Activated CD4-positive, alpha-beta T cell treated with anti-CD3 and anti-CD28 coated beads, Interleukin-2, amount 10 ng/mL, durations not matched to agents 7 days and 5 days (primary cell): ENCODE data around the gene NENF. TPM values are rescaled to one million over a fixed set of nuclear protein-coding genes. Genes with fewer than 3 reads are reported as not detected.

Experiments used
- CTCF ChIA-PET: fragments of 350-600 bp; sonication (Branson Sonifier 250); formaldehyde crosslinking; loops from one replicate; lab custom pipeline; 2021; ENCODE audit warnings: antibody characterized with exemption; lab: Charles Lee
- POLR2A ChIA-PET: fragments of 350-600 bp; sonication (Branson Sonifier 250); formaldehyde crosslinking; loops from one replicate; lab custom pipeline; 2021; ENCODE audit warnings: antibody characterized with exemption; lab: Charles Lee
- DNase-seq: peaks from one replicate; pipeline ENCODE4 v3.0.0-alpha.2; 2020
- H3K27ac Mint-ChIP-seq: one replicate; pipeline ENCODE4 v1.8.0; 2021; ENCODE audit warnings: mild to moderate bottlenecking, moderate library complexity, mixed read lengths
- H3K27me3 Mint-ChIP-seq: one replicate; pipeline ENCODE4 v1.8.0; 2021; ENCODE audit warnings: mixed read lengths
- H3K36me3 Mint-ChIP-seq: one replicate; pipeline ENCODE4 v1.8.0; 2021; ENCODE audit warnings: low read depth, mixed read lengths
- H3K4me1 Mint-ChIP-seq: one replicate; pipeline ENCODE4 v1.8.0; 2021; ENCODE audit warnings: mixed read lengths
- H3K4me3 Mint-ChIP-seq: one replicate; pipeline ENCODE4 v1.8.0; 2021; ENCODE audit warnings: mild to moderate bottlenecking, moderate library complexity, mixed read lengths
- H3K9me3 Mint-ChIP-seq: one replicate; pipeline ENCODE4 v1.8.0; 2021; ENCODE audit warnings: mixed read lengths
- total RNA-seq, 2 experiments: library from RNA; stranded (reverse); gene quantifications; one replicate each; pipeline ENCODE4 v1.2.3, GENCODE V29; 2021

NENF gene
- total RNA-seq, 2 experiments from 2014 or later: 28.3 to 29.3 TPM

DNA sequence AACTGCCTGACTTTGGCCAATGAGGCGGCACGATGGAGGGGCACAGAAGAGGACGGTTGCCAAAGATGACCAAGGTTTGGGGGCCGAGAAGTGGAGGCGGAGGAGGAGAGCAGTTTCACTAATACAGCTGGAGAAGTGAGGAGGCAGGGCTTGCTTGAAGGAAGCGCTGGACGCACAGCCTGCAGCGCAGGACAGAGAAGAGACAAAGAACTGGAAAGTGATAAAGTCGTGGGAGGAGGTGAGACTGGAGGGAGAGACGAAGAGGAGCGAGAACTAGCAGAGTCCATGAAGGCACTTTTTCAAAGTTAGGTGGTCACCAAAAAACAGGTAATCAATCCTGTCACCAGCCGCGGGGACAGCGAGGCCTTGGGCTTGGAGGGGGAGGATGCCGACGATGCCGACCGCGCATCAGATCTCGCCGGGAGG lies 18.8 kb upstream of the NENF start:
- H3K9me3 Mint-ChIP-seq: no peaks in the 10 kb centered on the region
- CTCF ChIA-PET: interaction anchor here (1.7 kb wide), 1 partner anchor 42 kb away, joined by 6 read pairs; no protein-coding TSS in a partner anchor
- POLR2A ChIA-PET: no interaction called here

DNA sequence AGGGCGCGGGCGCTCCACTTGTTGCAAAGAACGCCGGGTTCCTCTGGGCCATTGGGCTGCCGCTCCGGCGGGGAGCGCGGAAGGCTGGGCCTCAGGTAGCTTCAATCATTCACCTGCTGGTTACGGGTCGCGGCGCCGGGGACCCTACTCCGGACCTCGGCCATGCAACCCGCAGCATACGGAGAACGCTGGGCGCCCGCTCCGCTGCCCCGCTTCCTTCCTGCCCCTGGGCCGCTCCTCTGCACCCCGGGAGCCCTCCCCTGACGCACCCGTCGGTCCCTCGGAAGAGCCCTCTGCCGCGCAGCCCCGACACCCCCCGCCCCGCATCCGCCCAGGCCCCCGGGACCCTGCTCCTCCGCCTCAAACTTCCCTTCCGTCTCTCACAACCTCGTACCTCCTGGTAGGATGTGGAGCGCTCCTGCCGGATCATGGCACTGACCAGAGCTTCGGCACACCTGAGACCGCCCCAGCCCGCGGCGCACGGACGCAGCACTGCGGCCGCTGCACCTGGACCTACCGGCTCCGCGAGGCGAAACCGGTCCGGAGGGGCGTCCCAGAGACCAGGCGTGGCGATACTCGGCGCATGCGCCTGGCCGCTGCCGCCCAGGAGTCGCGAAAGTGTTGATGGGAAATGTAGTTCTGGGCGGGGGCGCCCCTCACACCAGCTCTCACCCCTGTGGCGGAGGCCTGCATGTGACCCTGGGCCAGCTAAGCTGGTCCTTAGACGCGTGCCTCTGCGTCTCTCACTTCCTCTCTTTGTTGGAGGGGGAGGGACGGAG lies 18.2 kb upstream of the NENF start, which contains the start of gene PACC1:
TSS of gene PACC1 (minus strand) at position 559 of the 779 bp plus-strand sequence. CDS start at position 430, 129 bp downstream.
- peaks cover 27% of the 10 kb centered on the region for H3K4me1 Mint-ChIP-seq
- H3K27ac Mint-ChIP-seq: peak within 1 kb of the TSS; percentile 90
- H3K27me3 Mint-ChIP-seq: no peaks in the 10 kb centered on the region
- H3K9me3 Mint-ChIP-seq: no peaks in the 10 kb centered on the region
- H3K36me3 Mint-ChIP-seq: peaks cover 23% of the 10 kb centered on the region
- DNase-seq: peak; percentile 89
- peak within 1 kb of the TSS; percentile 96 for H3K4me3 Mint-ChIP-seq
- ChIA-PET POLR2A (no interaction called here), CTCF (interaction anchor here (0.6 to 1.7 kb wide), 4 partner anchors 10 to 518 kb away, joined by 3 to 6 read pairs (median 4); no protein-coding TSS in a partner anchor)

More for the DNA sequence above, 18.8 kb upstream of the NENF start:
- peak overlapping the region; percentile 96 for H3K4me3 Mint-ChIP-seq
- peaks cover 29% of the 10 kb centered on the region for H3K36me3 Mint-ChIP-seq
- H3K27me3 Mint-ChIP-seq: no peaks in the 10 kb centered on the region
- peak overlapping the region; percentile 90 for H3K27ac Mint-ChIP-seq
- peaks cover 27% of the 10 kb centered on the region for H3K4me1 Mint-ChIP-seq
- no peak for DNase-seq

DNA sequence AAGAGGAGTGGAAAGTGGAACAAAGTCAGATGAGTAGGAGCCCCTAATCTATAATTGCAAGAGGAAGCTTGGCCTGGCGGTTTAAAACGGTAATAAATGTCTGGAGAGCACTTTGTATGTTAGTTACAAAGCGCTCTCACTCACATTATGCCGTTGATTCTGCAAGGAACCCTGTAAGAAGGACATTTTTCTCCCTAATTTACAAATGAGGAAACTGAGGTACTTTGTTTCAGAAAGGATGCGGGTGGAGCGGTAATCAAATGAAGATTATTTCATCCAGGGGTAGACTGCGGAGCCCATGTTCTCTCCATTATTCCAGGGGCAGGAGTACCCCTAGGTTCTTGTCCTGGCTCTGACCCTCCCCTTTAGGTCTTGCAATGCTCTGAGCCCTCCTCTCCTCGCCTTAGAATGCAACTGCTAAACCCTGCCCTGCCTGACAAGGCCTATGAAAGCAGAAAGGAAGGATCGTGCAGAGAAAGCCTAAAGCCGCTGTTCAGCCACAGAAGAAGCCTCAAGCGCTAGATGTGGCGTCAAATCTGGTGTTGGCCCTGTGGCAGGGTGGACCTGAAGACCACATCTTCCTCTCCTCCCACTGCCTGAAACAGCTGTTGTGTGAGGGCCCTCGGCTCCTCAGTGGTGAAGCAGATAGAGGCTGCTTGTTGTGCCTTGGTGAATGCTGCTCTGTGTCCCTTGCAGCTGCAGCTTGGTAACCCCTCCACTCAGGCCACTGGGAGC lies 17.4 kb upstream of the NENF start:
- no peak for DNase-seq
- ChIA-PET POLR2A (no interaction called here), CTCF (interaction anchor here (0.6 to 1.7 kb wide), 4 partner anchors 9 to 518 kb away, joined by 3 to 6 read pairs (median 4); no protein-coding TSS in a partner anchor)
- peaks cover 27% of the 10 kb centered on the region for H3K4me1 Mint-ChIP-seq
- H3K9me3 Mint-ChIP-seq: no peaks in the 10 kb centered on the region
- H3K36me3 Mint-ChIP-seq: peaks cover 16% of the 10 kb centered on the region
- peak overlapping the region; percentile 90 for H3K27ac Mint-ChIP-seq
- H3K27me3 Mint-ChIP-seq: no peaks in the 10 kb centered on the region
- peak overlapping the region; percentile 96 for H3K4me3 Mint-ChIP-seq

DNA sequence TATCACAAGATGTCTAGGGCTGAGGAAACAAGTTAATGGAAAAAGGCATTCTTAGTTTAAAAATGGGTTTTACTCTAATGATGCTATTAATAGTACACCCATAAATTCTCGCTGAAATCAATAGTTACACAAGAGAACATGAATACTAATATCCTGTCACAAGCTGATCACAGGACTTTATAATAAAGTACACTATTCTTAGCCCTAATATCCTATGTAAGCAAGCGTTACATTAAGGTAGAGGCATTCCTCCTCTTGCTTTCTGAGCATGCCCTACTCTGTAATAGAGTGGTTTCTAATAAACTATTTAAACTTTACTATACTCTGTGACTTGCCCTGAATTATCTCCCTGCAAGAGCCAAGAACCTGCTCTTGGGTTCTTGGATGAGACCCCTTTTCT lies 11.6 kb upstream of the NENF start:
- Mint-ChIP-seq H3K9me3 (no peaks in the 10 kb centered on the region), H3K27ac (no peak overlapping the region), H3K4me1 (no peaks in the 10 kb centered on the region), H3K36me3 (no peaks in the 10 kb centered on the region), H3K27me3 (peaks cover 18% of the 10 kb centered on the region), H3K4me3 (no peak overlapping the region)
- DNase-seq: no peak
- ChIA-PET CTCF (interaction anchor here (0.6 kb wide), 1 partner anchor 106 kb away, joined by 3 read pairs; no protein-coding TSS in a partner anchor), POLR2A (no interaction called here)

DNA sequence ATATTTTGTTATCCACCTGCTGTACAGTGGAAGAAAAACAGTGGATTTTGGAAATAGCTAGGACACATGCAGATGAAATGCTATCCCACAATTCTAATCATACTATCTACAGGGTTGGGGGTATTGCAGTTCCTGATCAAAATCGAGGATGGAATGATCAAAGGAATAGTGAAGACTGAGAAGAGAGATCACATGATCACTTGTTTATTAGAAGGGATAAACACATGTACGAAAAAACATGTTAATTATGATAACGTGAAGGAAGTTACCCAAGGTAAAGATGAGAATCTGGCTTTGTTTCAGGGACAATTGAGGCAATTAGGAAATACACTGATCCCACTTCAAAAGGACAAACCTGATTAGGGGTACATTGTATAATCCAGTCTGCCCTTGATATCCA lies 8.8 kb upstream of the NENF start:
- CTCF ChIA-PET: interaction anchor here (0.6 to 2.8 kb wide), 3 partner anchors 26 to 635 kb away, joined by 3 to 8 read pairs (median 5); no protein-coding TSS in a partner anchor
- Mint-ChIP-seq H3K9me3 (no peaks in the 10 kb centered on the region), H3K27me3 (peaks cover 21% of the 10 kb centered on the region), H3K27ac (no peak overlapping the region), H3K36me3 (no peaks in the 10 kb centered on the region), H3K4me3 (no peak overlapping the region), H3K4me1 (no peaks in the 10 kb centered on the region)
- no peak for DNase-seq
- POLR2A ChIA-PET: no interaction called here

DNA sequence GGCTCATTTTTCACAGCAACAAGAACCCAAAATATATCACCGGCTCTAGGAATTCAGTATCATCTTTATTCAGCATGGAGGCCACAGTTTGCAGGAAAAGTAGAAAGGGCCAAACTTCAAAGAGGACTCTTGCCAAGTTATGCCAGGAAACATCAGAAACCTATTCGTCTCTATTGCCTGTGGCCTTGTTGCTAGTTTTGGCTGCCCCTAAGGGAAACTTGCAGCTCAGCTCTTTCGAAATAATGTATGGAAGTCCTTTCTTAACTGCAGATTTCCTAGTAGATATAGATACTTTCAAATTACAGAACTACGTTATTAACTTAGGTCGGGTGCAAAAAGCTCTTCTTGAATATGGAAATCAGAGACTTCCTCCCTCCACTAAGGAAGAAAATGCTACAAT lies 4.2 kb upstream of the NENF start:
- Mint-ChIP-seq H3K9me3 (no peaks in the 10 kb centered on the region), H3K36me3 (no peaks in the 10 kb centered on the region), H3K27ac (no peak overlapping the region), H3K4me1 (peaks cover 12% of the 10 kb centered on the region), H3K4me3 (no peak overlapping the region), H3K27me3 (peaks cover 24% of the 10 kb centered on the region)
- ChIA-PET CTCF (interaction anchor here (0.7 kb wide), 1 partner anchor 578 kb away, joined by 4 read pairs; no protein-coding TSS in a partner anchor), POLR2A (no interaction called here)
- DNase-seq: no peak

DNA sequence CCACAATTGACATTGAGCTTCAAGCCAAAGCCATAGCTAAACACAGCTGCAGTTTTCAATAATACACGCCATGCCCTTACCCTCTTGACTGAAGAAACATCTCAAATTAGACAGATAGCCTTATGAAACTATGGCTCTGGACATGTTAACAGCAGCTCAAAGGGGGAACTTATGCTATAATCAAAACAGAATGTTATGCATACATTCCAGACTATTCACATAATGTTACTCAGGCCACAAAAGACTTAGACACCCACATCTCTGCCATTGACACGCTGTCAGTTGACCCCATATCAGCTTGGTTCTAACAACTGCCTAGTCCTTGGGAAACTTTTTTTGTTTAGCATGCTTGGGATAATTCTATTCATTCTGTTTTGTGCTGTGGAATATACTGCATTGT lies 2.3 kb upstream of the NENF start:
- H3K27ac Mint-ChIP-seq: no peak overlapping the region
- ChIA-PET CTCF (interaction anchor here (0.6 to 2.5 kb wide), 8 partner anchors 10 to 786 kb away, joined by 3 to 15 read pairs (median 3); partner anchors contain the start of genes DTL, INTS7 and PACC1), POLR2A (no interaction called here)
- H3K36me3 Mint-ChIP-seq: no peaks in the 10 kb centered on the region
- no peaks in the 10 kb centered on the region for H3K9me3 Mint-ChIP-seq
- DNase-seq: no peak
- H3K4me1 Mint-ChIP-seq: peaks cover 22% of the 10 kb centered on the region
- no peak overlapping the region for H3K4me3 Mint-ChIP-seq
- H3K27me3 Mint-ChIP-seq: peaks cover 13% of the 10 kb centered on the region

DNA sequence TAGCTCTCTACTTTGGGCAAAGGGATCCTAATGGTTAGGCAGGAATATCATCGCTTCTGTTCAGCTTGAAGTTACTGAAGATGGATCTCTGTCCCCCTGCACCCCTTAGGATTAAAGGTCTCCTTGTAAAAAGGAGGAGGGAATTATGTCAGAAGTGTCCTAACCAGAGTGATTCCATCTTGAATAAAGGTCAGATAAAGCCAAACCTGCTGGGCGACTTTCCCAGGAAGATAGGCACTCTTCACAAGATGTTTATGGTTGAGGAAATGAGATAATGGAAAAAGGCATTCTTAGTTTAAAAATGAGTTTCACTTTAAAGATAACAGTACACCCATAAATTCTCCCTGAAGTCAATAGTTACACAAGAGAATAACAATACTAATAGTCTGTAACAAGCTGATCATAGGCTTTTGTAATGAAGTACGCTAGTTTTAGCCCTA lies 1.7 kb upstream of the NENF start:
- peaks cover 22% of the 10 kb centered on the region for H3K4me1 Mint-ChIP-seq
- peaks cover 13% of the 10 kb centered on the region for H3K27me3 Mint-ChIP-seq
- H3K9me3 Mint-ChIP-seq: no peaks in the 10 kb centered on the region
- H3K4me3 Mint-ChIP-seq: no peak overlapping the region
- ChIA-PET CTCF (interaction anchor here (0.6 to 2.5 kb wide), 5 partner anchors 16 to 750 kb away, joined by 3 to 15 read pairs (median 3); partner anchors contain the start of genes DTL, INTS7 and PACC1), POLR2A (no interaction called here)
- no peaks in the 10 kb centered on the region for H3K36me3 Mint-ChIP-seq
- no peak overlapping the region for H3K27ac Mint-ChIP-seq
- no peak for DNase-seq

DNA sequence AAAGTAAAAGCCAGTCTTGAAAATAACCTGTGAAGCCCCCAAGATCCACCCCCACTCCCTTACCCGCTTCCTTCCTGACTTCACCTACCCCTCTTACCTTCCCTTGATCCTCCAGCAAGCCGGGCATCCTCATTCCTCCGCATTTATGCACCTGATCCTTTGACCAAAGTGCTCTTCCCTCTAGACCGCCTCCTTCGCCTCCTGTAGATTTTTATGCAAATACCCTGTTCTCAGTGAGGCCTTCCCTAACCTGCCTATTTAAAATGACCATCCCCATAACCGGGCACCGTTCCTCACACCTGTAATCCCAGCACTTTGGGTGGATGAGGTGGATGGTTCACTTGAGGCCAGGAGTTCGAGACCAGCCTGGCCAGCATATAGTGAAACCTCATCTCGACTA lies 1.1 kb upstream of the NENF start:
- H3K4me3 Mint-ChIP-seq: no peak overlapping the region
- no peak overlapping the region for H3K27ac Mint-ChIP-seq
- H3K9me3 Mint-ChIP-seq: no peaks in the 10 kb centered on the region
- H3K36me3 Mint-ChIP-seq: no peaks in the 10 kb centered on the region
- peaks cover 22% of the 10 kb centered on the region for H3K4me1 Mint-ChIP-seq
- ChIA-PET POLR2A (interaction anchor here (0.6 to 1.2 kb wide), 2 partner anchors 345 to 396 kb away, joined by 4 to 6 read pairs; partner anchors contain the start of genes DTL and INTS7), CTCF (interaction anchor here (1.6 to 2.5 kb wide), 2 partner anchors 25 to 751 kb away, joined by 7 to 15 read pairs; no protein-coding TSS in a partner anchor)
- no peak for DNase-seq
- H3K27me3 Mint-ChIP-seq: peaks cover 13% of the 10 kb centered on the region

DNA sequence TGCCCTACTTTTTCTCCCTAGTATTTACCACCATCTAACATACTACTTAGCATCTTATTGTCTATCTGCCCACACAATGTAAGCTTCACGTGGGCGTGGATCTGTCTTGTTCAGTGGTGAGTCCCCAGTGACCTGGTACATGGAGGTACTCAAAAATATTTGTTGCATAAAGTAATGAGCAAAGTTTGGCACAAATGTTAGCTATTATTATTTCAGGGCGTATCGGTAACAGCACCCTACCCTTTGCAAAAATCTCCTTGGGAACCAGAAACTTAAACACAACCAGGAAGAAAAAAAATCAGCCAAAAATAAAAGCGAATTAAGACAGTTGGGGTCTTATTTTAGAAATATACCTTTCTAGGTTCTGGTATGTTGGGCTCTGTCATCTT lies 454 bp upstream of the NENF start:
- ChIA-PET POLR2A (interaction anchor here (0.6 to 1.2 kb wide), 2 partner anchors 344 to 397 kb away, joined by 4 to 6 read pairs; partner anchors contain the start of genes DTL and INTS7), CTCF (interaction anchor here (0.6 to 1.6 kb wide), 2 partner anchors 151 to 751 kb away, joined by 4 to 7 read pairs; no protein-coding TSS in a partner anchor)
- Mint-ChIP-seq H3K9me3 (no peaks in the 10 kb centered on the region), H3K27me3 (peaks cover 13% of the 10 kb centered on the region), H3K36me3 (no peaks in the 10 kb centered on the region), H3K4me1 (peaks cover 22% of the 10 kb centered on the region), H3K4me3 (peak overlapping the region; percentile 68), H3K27ac (peak overlapping the region; percentile 74)
- DNase-seq: no peak

DNA sequence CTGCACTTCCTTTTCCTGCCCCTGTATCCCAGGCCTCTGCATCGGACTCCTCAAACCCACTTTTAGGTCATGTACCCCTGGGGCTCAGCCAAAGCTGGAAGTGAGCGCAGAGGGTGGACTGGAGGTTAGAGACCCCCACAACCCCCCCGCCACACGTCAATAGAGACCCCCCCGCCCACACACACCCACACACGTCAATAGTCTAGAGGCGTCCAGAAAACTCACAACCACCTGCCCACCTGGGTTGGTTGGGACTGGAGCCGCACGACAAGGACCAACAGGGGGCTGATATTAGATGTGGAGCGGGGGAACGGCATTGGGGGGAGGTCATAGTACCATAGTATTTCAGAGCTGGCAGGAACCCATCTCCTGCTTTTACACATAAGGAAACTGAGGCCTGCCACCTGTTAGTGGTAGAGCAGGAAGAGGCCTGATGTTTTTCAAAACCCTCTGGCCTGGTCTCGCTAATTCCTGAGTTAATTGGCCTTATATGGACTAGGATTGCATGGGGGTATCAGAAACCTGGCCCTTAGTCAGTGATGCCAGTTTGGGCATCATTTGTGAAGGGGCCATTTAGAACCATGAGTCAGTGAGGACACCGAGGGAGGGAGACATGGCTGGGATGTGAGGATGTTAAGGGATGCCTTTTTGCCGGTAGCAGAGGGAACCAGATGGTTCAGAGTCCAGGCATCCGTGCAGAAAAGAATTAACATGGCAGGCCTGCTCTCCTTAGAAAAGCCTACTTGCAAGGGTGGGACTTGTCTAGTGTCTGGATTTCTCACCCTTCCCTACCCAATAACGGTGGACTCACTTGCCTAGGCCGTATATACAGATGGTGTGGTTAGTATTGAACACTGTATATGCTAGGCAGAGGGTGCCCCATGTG lies 1.1 kb downstream of the NENF start:
- Mint-ChIP-seq H3K4me1 (peaks cover 26% of the 10 kb centered on the region), H3K9me3 (no peaks in the 10 kb centered on the region), H3K27ac (no peak overlapping the region), H3K27me3 (peaks cover 10% of the 10 kb centered on the region), H3K36me3 (no peaks in the 10 kb centered on the region), H3K4me3 (peak overlapping the region; percentile 73)
- POLR2A ChIA-PET: no interaction called here
- CTCF ChIA-PET: interaction anchor here (0.9 to 1.6 kb wide), 3 partner anchors 22 to 753 kb away, joined by 3 to 7 read pairs (median 3); no protein-coding TSS in a partner anchor
- DNase-seq: no peak
